Testis (tissue), 2 donors: ENCODE data around the gene IQSEC1.

Experiments
- CTCF ChIP-seq, 3 experiments: fragments of 450-650 bp in 2 of 3; fragments of 200-600 bp in 1 of 3; sonication (generic) in 1 of 3; IDR thresholded peaks; one replicate each; pipeline ENCODE4 v1.5.1; 2016 to 2019; ENCODE audit warnings: antibody characterized with exemption in 3 of 3, mild to moderate bottlenecking in 2 of 3, moderate library complexity in 1 of 3
- POLR2A ChIP-seq: fragments of 450-650 bp; IDR thresholded peaks from one replicate; pipeline ENCODE4 v1.6.1; 2017; ENCODE audit warnings: antibody characterized with exemption, mild to moderate bottlenecking, moderate library complexity

GRCh38 chr3:13113346-13114330, 40.4 kb upstream of the IQSEC1 start:
- TF ChIP-seq CTCF (IDR thresholded peaks at IDR 0.05) (no peak), POLR2A (no peak)
